Measurements from ENCODE around the gene ZFAND2B.

- TF ChIP-seq CTCF (conservative IDR thresholded peaks at IDR 0.05; ENCODE audit: low read depth, low read length) (no peak), EZH2 (IDR thresholded peaks at IDR 0.05; ENCODE audit: low read length, unreplicated experiment) (no peak), EZH2phosphoT487 (IDR thresholded peaks at IDR 0.05; ENCODE audit: borderline replicate concordance, low read length) (no peak)
Observed at GRCh38 chr2:219252084-219252483, 45.5 kb downstream of the ZFAND2B start.
